Inflammatory macrophage treated with lipopolysaccharide for 4 hours (primary cell): ENCODE data around the gene HSPB7.
A peak's percentile ranks its signal among the peaks of the same experiment; 100 is the strongest.
"Not testable (repeated sequence)": the region's sequence is repeated elsewhere in the genome, so short reads cannot be mapped to it uniquely, and the experiment has no call there.

Source experiments
- DNase-seq: peaks from one replicate; pipeline ENCODE4 v3.0.0-alpha.2; 2020

The HSPB7 gene

GRCh38 chr1:16048573-16049189 is 30.8 kb upstream of the HSPB7 start:
- DNase-seq: peak; percentile 5

- no peak for DNase-seq
Measured at GRCh38 chr1:16047791-16048475, 30.1 kb upstream of the HSPB7 start.

- DNase-seq: no peak
Measured at GRCh38 chr1:16046842-16047241, 29.0 kb upstream of the HSPB7 start.

- DNase-seq: no peak
Measured at GRCh38 chr1:16043950-16044349, 26.1 kb upstream of the HSPB7 start.

- no peak for DNase-seq
Measured at GRCh38 chr1:16043521-16043920, 25.7 kb upstream of the HSPB7 start, which contains the start of gene CLCNKB. CLCNKB (plus strand) TSS chr1:16043782; CDS start chr1:16044493, 711 bp downstream.

GRCh38 chr1:16042654-16043053 is 24.8 kb upstream of the HSPB7 start:
- not testable (repeated sequence) for DNase-seq

- no peak for DNase-seq
Measured at GRCh38 chr1:16042096-16042495, 24.3 kb upstream of the HSPB7 start.

- DNase-seq: no peak
Measured at GRCh38 chr1:16041200-16041599, 23.4 kb upstream of the HSPB7 start.

GRCh38 chr1:16039871-16040270 is 22.0 kb upstream of the HSPB7 start:
- not testable (repeated sequence) for DNase-seq

GRCh38 chr1:16038620-16038912 is 20.7 kb upstream of the HSPB7 start:
- DNase-seq: no peak

- not testable (repeated sequence) for DNase-seq
Measured at GRCh38 chr1:16036461-16036860, 18.6 kb upstream of the HSPB7 start.

- not testable (repeated sequence) for DNase-seq
Measured at GRCh38 chr1:16033103-16033632, 15.3 kb upstream of the HSPB7 start.

- peak; percentile 82 for DNase-seq
Measured at GRCh38 chr1:16032388-16033102, 14.7 kb upstream of the HSPB7 start.

- no peak for DNase-seq
Measured at GRCh38 chr1:16031551-16031950, 13.7 kb upstream of the HSPB7 start.

- DNase-seq: no peak
Measured at GRCh38 chr1:16029288-16029687, 11.4 kb upstream of the HSPB7 start.

- not testable (repeated sequence) for DNase-seq
Measured at GRCh38 chr1:16029003-16029268, 11.1 kb upstream of the HSPB7 start.

- no peak for DNase-seq
Measured at GRCh38 chr1:16028237-16029002, 10.6 kb upstream of the HSPB7 start.

- DNase-seq: no peak
Measured at GRCh38 chr1:16026723-16027484, 9.1 kb upstream of the HSPB7 start.

GRCh38 chr1:16026302-16026701 is 8.5 kb upstream of the HSPB7 start:
- DNase-seq: not testable (repeated sequence)

- DNase-seq: no peak
Measured at GRCh38 chr1:16023050-16023653, 5.3 kb upstream of the HSPB7 start.

- DNase-seq: no peak
Measured at GRCh38 chr1:16022393-16022792, 4.5 kb upstream of the HSPB7 start.

GRCh38 chr1:16021681-16022080 is 3.8 kb upstream of the HSPB7 start, which contains the start of gene CLCNKA:
CLCNKA (plus strand) TSS chr1:16022036; CDS start chr1:16022620, 584 bp downstream.
- DNase-seq: no peak
